Measurements from ENCODE around the gene PDE3A. TPM values are rescaled to one million over a fixed set of nuclear protein-coding genes. Genes with fewer than 3 reads are reported as not detected.

Gene PDE3A
- total and polyA plus RNA-seq, 10 of the 15 experiments (the other 5 are each of a cell fraction or from before 2014, with no cell fraction given): 0.01 to 2.6 (median 1.5) TPM

GRCh38 chr12:20490213-20490612 lies 121.9 kb downstream of the PDE3A start:
- TF ChIP-seq SMAD5 (IDR thresholded peaks at IDR 0.05; ENCODE audit: low read depth): no peak
- no peak for TF ChIP-seq SPI1 (IDR thresholded peaks at IDR 0.05; ENCODE audit: borderline replicate concordance, insufficient read depth, low read depth, low read length)
- TF ChIP-seq YBX1 (IDR thresholded peaks at IDR 0.05): no peak
- no peak for TF ChIP-seq RAD21 (IDR thresholded peaks at IDR 0.05; ENCODE audit: insufficient read depth, low read depth, low read length)
- TF ChIP-seq BMI1 (IDR thresholded peaks at IDR 0.05; ENCODE audit: borderline replicate concordance): no peak
- TF ChIP-seq NFIC (IDR thresholded peaks at IDR 0.05; ENCODE audit: low read depth, low read length): no peak
- TF ChIP-seq NRF1 (conservative IDR thresholded peaks at IDR 0.05; ENCODE audit: low read depth, low read length): no peak
- intact Hi-C loops (cut with micrococcal nuclease; ENCODE audit: unreplicated experiment): no loop called here
- in situ Hi-C loops (cut with MboI): no loop called here
- BruUV-seq (replicated peaks): no TSS peak
- ChIA-PET RAD21 (ENCODE audit: unreplicated experiment) (no interaction called here), SMC1A (ENCODE audit: uncharacterized antibody, unreplicated experiment) (no interaction called here), CTCF (interaction anchor here (1.1 kb wide), 1 partner anchor 10 kb away, joined by 4 read pairs; no protein-coding TSS in a partner anchor), POLR2A (no interaction called here)
- no peaks in the 10 kb centered on the region for H3K36me3 ChIP-seq (ENCODE audit: control insufficient read depth in 2 of 2, insufficient read depth in 2 of 2, low read length in 1 of 2)
- H3K9ac ChIP-seq (ENCODE audit: control insufficient read depth, insufficient read depth, low read length): no peak overlapping the region
- no peak overlapping the region for H3K4me3 ChIP-seq
- DNase-seq (ENCODE audit: low read depth, low spot score) (no peak), FAIRE-seq (no peak), ATAC-seq (no peak)
- no peaks in the 10 kb centered on the region for H3K9me3 ChIP-seq (replicated peaks; ENCODE audit: control insufficient read depth, insufficient read depth, low read length)
- H3K27ac ChIP-seq (ENCODE audit: control insufficient read depth, insufficient read depth): no peak overlapping the region
- H3K27me3 ChIP-seq (replicated peaks in 1 of 2; ENCODE audit: control insufficient read depth in 2 of 2, insufficient read depth in 2 of 2, low read length in 1 of 2): no peaks in the 10 kb centered on the region; a peak in 1 of 4 replicates
- no peak overlapping the region for H2AFZ ChIP-seq (ENCODE audit: control insufficient read depth, low read depth, low read length)
- no peak overlapping the region for H3K4me2 ChIP-seq (ENCODE audit: control insufficient read depth, insufficient read depth)
- H3K79me2 ChIP-seq (ENCODE audit: control insufficient read depth, insufficient read depth, low read length): no peaks in the 10 kb centered on the region
- H3K4me1 ChIP-seq (ENCODE audit: control insufficient read depth, insufficient read depth, low read length): no peaks in the 10 kb centered on the region
- H4K20me1 ChIP-seq (ENCODE audit: control insufficient read depth, insufficient read depth): no peaks in the 10 kb centered on the region

GRCh38 chr12:20491290-20491689 lies 123.0 kb downstream of the PDE3A start:
- H3K4me3 ChIP-seq: no peak overlapping the region
- in situ Hi-C loops (cut with MboI): no loop called here

More at GRCh38 chr12:20491290-20491689, 123.0 kb downstream of the PDE3A start:
- ChIA-PET CTCF (no interaction called here), SMC1A (ENCODE audit: uncharacterized antibody, unreplicated experiment) (no interaction called here), POLR2A (no interaction called here), RAD21 (ENCODE audit: unreplicated experiment) (no interaction called here)
- H3K4me2 ChIP-seq (ENCODE audit: control insufficient read depth, insufficient read depth): no peak overlapping the region
- FAIRE-seq (no peak), ATAC-seq (no peak), DNase-seq (ENCODE audit: low read depth, low spot score) (no peak)
- H2AFZ ChIP-seq (ENCODE audit: control insufficient read depth, low read depth, low read length): no peak overlapping the region
- no TSS peak for BruUV-seq (replicated peaks)
- no peaks in the 10 kb centered on the region for H4K20me1 ChIP-seq (ENCODE audit: control insufficient read depth, insufficient read depth)
- TF ChIP-seq HCFC1 (IDR thresholded peaks at IDR 0.05; ENCODE audit: low read length) (no peak), IKZF1 (conservative IDR thresholded peaks at IDR 0.05) (no peak), MYB (IDR thresholded peaks at IDR 0.05; ENCODE audit: borderline replicate concordance, low read depth, low read length) (no peak), CREM (IDR thresholded peaks at IDR 0.05; ENCODE audit: low read depth) (no peak), JUND (IDR thresholded peaks at IDR 0.05; ENCODE audit: low read depth, low read length) (no peak)
- no peaks in the 10 kb centered on the region for H3K36me3 ChIP-seq (ENCODE audit: control insufficient read depth in 2 of 2, insufficient read depth in 2 of 2, low read length in 1 of 2)
- H3K79me2 ChIP-seq (ENCODE audit: control insufficient read depth, insufficient read depth, low read length): no peaks in the 10 kb centered on the region
- WGBS (ENCODE audit: insufficient coverage, insufficient replicate concordance, low lambda C conversion rate, missing lambda C conversion rate): 24% methylated on average over 5 of the region's 5 CpGs
- no peaks in the 10 kb centered on the region for H3K4me1 ChIP-seq (ENCODE audit: control insufficient read depth, insufficient read depth, low read length)
- no peak overlapping the region for H3K27ac ChIP-seq (ENCODE audit: control insufficient read depth, insufficient read depth)
- H3K27me3 ChIP-seq (replicated peaks in 1 of 2; ENCODE audit: control insufficient read depth in 2 of 2, insufficient read depth in 2 of 2, low read length in 1 of 2): no peaks in the 10 kb centered on the region; a peak in 1 of 4 replicates
- no peak overlapping the region for H3K9ac ChIP-seq (ENCODE audit: control insufficient read depth, insufficient read depth, low read length)
- intact Hi-C loops (cut with micrococcal nuclease; ENCODE audit: unreplicated experiment): no loop called here
- H3K9me3 ChIP-seq (replicated peaks; ENCODE audit: control insufficient read depth, insufficient read depth, low read length): no peaks in the 10 kb centered on the region
